Neural crest cell (in vitro differentiated cells): Measurements from ENCODE around the gene AGTRAP. TPM values are rescaled to one million over a fixed set of nuclear protein-coding genes. Genes with fewer than 3 reads are reported as not detected.

Experiments used
- DNase-seq: peaks from one replicate; pipeline ENCODE4 v3.0.0; 2021; ENCODE audit warnings: low read depth, mixed read lengths, low spot score
- H3K27ac Mint-ChIP-seq: one replicate; pipeline ENCODE4 v1.8.0; 2021; ENCODE audit warnings: mild to moderate bottlenecking, mixed read lengths; ENCODE audit not compliant: unreplicated experiment
- H3K27me3 Mint-ChIP-seq: 2 replicates; pipeline ENCODE4 v1.8.0; 2021; ENCODE audit warnings: low read depth, mild to moderate bottlenecking, mixed read lengths
- H3K36me3 Mint-ChIP-seq: 2 replicates; pipeline ENCODE4 v1.8.0; 2021; ENCODE audit warnings: low read depth, mild to moderate bottlenecking, mixed read lengths
- H3K4me1 Mint-ChIP-seq: 2 replicates; pipeline ENCODE4 v1.8.0; 2021; ENCODE audit warnings: mixed read lengths
- H3K4me3 Mint-ChIP-seq: one replicate; pipeline ENCODE4 v1.8.0; 2021; ENCODE audit warnings: mild to moderate bottlenecking, mixed read lengths
- H3K9me3 Mint-ChIP-seq: 2 replicates; pipeline ENCODE4 v1.8.0; 2021; ENCODE audit warnings: mixed read lengths
- CTCF ChIP-seq: fragments of 200-600 bp; sonication (generic); conservative IDR thresholded peaks from 2 replicates; pipeline ENCODE4 v1.5.0; 2021; ENCODE audit warnings: antibody characterized with exemption, mild to moderate bottlenecking
- total RNA-seq: library from RNA; stranded (reverse); gene quantifications from 2 replicates; pipeline ENCODE4 v1.2.1, GENCODE V29; 2021

The AGTRAP gene
- total RNA-seq, 1 donor from 2014 or later, result 36.9 TPM

- TF ChIP-seq CTCF, result no peak
- H3K4me3 Mint-ChIP-seq, result peak overlapping the region; percentile 83
- H3K36me3 Mint-ChIP-seq, result no peaks in the 10 kb centered on the region
- peaks cover 22% of the 10 kb centered on the region for H3K4me1 Mint-ChIP-seq
- peaks cover 46% of the 10 kb centered on the region for H3K27me3 Mint-ChIP-seq
- DNase-seq, result no peak
- H3K27ac Mint-ChIP-seq, result no peak overlapping the region
- no peaks in the 10 kb centered on the region for H3K9me3 Mint-ChIP-seq
Observed at GRCh38 chr1:11691928-11692711, 43.8 kb upstream of the AGTRAP start.

DNA sequence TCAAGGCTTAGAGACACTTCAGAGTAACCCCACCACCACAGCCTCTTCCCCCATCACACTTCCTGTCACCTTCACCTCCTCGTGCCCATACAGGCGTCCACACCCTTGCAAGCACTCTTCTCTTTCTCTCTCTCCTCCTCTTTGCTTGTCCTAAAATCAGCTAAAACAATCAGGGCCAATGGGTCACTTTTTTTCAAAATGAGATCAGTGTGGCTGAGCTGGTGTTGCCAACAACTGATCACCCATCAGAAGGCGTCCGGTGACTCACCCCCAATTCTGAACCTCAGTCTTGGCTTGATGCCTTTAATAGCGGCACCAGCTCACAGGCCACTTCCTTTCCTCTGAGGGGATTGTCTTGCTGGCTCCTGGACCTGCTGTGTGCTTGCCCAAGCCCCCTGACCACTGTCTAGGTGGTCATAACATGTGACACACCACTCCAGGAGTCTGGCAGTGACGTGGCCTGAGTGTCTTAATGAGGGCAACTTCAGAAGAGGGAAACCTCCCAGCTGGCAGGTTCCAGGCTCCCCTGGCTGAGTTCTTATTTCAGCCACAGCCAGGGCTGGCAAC lies 42.8 kb upstream of the AGTRAP start:
- Mint-ChIP-seq H3K36me3 (no peaks in the 10 kb centered on the region), H3K4me3 (peak overlapping the region; percentile 78), H3K4me1 (peaks cover 22% of the 10 kb centered on the region), H3K27me3 (peaks cover 47% of the 10 kb centered on the region), H3K27ac (no peak overlapping the region), H3K9me3 (no peaks in the 10 kb centered on the region)
- TF ChIP-seq CTCF, result no peak
- DNase-seq, result no peak

DNA sequence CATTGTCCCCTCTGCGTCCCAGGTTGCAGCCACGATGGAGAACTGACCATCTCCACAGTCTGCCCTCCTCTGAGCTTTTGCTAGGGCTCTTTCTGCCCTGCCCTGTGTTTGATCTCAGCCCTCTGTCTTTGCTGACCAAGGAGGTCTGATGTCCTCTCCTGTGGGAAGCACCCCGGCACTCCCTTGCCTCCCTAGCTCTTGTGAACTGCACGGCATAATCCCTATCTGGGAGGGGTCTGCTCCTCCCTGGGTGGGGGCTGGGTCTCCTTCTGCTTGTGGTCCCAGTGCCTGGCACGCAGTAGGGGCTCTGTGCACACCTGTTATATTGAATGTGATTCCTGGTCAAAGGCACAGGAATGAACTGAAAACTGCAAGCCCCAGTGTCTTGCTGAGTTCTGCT lies 42.0 kb upstream of the AGTRAP start:
- H3K36me3 Mint-ChIP-seq, result no peaks in the 10 kb centered on the region
- peak overlapping the region; percentile 78 for H3K4me3 Mint-ChIP-seq
- DNase-seq, result no peak
- no peaks in the 10 kb centered on the region for H3K9me3 Mint-ChIP-seq
- H3K27ac Mint-ChIP-seq, result no peak overlapping the region
- no peak for TF ChIP-seq CTCF
- H3K4me1 Mint-ChIP-seq, result peaks cover 22% of the 10 kb centered on the region
- H3K27me3 Mint-ChIP-seq, result peaks cover 49% of the 10 kb centered on the region

GRCh38 chr1:11695861-11696260 lies 40.1 kb upstream of the AGTRAP start:
- peak overlapping the region; percentile 12 for H3K4me3 Mint-ChIP-seq
- H3K27me3 Mint-ChIP-seq, result peaks cover 42% of the 10 kb centered on the region
- no peak overlapping the region for H3K27ac Mint-ChIP-seq
- TF ChIP-seq CTCF, result no peak
- H3K9me3 Mint-ChIP-seq, result no peaks in the 10 kb centered on the region
- no peak for DNase-seq
- peaks cover 9% of the 10 kb centered on the region for H3K4me1 Mint-ChIP-seq
- H3K36me3 Mint-ChIP-seq, result no peaks in the 10 kb centered on the region

DNA sequence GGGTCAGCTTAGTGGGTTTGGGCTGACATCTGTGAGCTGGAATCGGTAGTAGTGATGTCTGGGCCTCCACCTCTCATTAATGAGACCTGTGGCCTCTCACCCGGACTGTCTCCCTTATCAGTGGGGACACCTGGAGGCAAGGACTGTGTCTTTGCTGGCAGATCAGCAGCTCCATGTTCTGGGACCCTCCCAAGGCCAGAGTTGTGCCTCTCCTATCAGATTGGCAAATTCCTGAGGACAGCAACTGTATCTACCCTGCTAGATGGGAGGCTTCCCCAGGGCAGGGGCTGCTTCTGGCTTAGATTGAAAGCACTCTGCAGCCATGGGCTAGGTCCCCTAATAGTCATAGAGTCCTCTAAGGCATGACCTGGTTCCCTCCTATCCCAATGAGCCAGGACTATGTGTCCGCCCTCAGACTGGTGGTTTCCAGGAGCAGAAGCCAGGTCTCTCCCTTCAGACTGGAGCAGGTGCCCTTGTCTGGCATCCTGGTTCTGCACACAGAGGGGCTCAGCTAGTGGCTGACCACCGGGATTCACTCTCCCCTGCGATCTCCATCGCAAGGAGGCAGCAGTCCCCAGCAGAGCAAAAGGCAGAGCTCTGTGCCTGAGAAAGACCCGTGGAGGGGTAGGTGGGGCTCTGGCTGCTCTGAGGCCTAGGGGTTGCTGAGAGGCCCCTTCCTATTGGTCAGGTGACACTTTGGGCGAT lies 38.6 kb upstream of the AGTRAP start:
- Mint-ChIP-seq H3K27me3 (peaks cover 36% of the 10 kb centered on the region), H3K9me3 (no peaks in the 10 kb centered on the region), H3K36me3 (no peaks in the 10 kb centered on the region), H3K27ac (no peak overlapping the region), H3K4me1 (peaks cover 13% of the 10 kb centered on the region), H3K4me3 (no peak overlapping the region)
- TF ChIP-seq CTCF, result no peak
- DNase-seq, result no peak
